Type B pancreatic cell (in vitro differentiated cells): ENCODE measurements around the gene PAFAH1B2. TPM values are rescaled to one million over a fixed set of nuclear protein-coding genes. Genes with fewer than 3 reads are reported as not detected.
"Not testable (repeated sequence)": the region's sequence is repeated elsewhere in the genome, so short reads cannot be mapped to it uniquely, and the experiment has no call there.

Experiments used
- DNase-seq: peaks from one replicate; pipeline ENCODE4 v3.0.0; 2021; ENCODE audit warnings: mixed read lengths; ENCODE audit not compliant: unreplicated experiment; ENCODE audit errors: extremely low spot score
- H3K27ac Mint-ChIP-seq: 2 replicates; pipeline ENCODE4 v1.8.0; 2021; ENCODE audit warnings: mild to moderate bottlenecking, mixed read lengths
- H3K27me3 Mint-ChIP-seq: 2 replicates; pipeline ENCODE4 v1.8.0; 2021; ENCODE audit warnings: mixed read lengths
- H3K36me3 Mint-ChIP-seq: 2 replicates; pipeline ENCODE4 v1.8.0; 2021; ENCODE audit warnings: mixed read lengths
- H3K4me1 Mint-ChIP-seq: one replicate; pipeline ENCODE4 v1.8.0; 2021; ENCODE audit warnings: mixed read lengths; ENCODE audit not compliant: unreplicated experiment
- H3K4me3 Mint-ChIP-seq: 2 replicates; pipeline ENCODE4 v1.8.0; 2021; ENCODE audit warnings: mild to moderate bottlenecking, mixed read lengths
- H3K9me3 Mint-ChIP-seq: 2 replicates; pipeline ENCODE4 v1.8.0; 2021; ENCODE audit warnings: mixed read lengths
- total RNA-seq: library from RNA; stranded (reverse); gene quantifications from 2 replicates; pipeline ENCODE4 v1.2.1, GENCODE V29; 2021; ENCODE audit warnings: low replicate concordance
- TF ChIP-seq, protein P1 (sequence below): fragments of 200-600 bp; sonication (generic); conservative IDR thresholded peaks from 2 replicates; pipeline ENCODE4 v1.5.0; 2021; ENCODE audit warnings: antibody characterized with exemption, mild to moderate bottlenecking

PAFAH1B2 gene
- total RNA-seq, 1 donor from 2014 or later, result 94.5 TPM

GRCh38 chr11:117181586-117182550 is 37.8 kb downstream of the PAFAH1B2 start:
- Mint-ChIP-seq H3K9me3 (no peaks in the 10 kb centered on the region), H3K27ac (no peak overlapping the region), H3K4me1 (peaks cover 36% of the 10 kb centered on the region), H3K36me3 (peaks cover 19% of the 10 kb centered on the region), H3K4me3 (no peak overlapping the region), H3K27me3 (no peaks in the 10 kb centered on the region)
- TF ChIP-seq, protein P1, sequence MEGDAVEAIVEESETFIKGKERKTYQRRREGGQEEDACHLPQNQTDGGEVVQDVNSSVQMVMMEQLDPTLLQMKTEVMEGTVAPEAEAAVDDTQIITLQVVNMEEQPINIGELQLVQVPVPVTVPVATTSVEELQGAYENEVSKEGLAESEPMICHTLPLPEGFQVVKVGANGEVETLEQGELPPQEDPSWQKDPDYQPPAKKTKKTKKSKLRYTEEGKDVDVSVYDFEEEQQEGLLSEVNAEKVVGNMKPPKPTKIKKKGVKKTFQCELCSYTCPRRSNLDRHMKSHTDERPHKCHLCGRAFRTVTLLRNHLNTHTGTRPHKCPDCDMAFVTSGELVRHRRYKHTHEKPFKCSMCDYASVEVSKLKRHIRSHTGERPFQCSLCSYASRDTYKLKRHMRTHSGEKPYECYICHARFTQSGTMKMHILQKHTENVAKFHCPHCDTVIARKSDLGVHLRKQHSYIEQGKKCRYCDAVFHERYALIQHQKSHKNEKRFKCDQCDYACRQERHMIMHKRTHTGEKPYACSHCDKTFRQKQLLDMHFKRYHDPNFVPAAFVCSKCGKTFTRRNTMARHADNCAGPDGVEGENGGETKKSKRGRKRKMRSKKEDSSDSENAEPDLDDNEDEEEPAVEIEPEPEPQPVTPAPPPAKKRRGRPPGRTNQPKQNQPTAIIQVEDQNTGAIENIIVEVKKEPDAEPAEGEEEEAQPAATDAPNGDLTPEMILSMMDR, result no peak
- DNase-seq, result peak; percentile 65

DNA sequence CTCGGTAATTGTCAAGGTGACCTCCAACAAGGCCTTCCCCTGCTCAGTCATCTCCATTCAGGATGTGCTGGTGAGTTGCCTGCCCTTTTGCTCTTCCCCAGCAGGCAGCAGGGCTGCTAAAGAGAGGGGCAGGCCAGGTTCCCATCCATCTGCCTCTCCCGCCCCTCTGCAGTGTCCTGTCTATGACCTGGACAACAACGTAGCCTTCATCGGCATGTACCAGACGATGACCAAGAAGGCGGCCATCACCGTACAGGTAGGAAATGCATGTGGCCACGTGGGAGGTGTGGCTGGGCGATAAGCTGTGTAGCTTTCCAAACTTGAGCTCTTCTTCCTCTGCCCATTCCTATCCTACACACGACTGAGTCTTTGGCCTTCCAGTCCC is 38.5 kb downstream of the PAFAH1B2 start:
- no peaks in the 10 kb centered on the region for H3K9me3 Mint-ChIP-seq
- TF ChIP-seq, protein P1, result no peak
- peaks cover 35% of the 10 kb centered on the region for H3K4me1 Mint-ChIP-seq
- peaks cover 23% of the 10 kb centered on the region for H3K36me3 Mint-ChIP-seq
- no peak overlapping the region for H3K27ac Mint-ChIP-seq
- DNase-seq, result peak; percentile 52
- H3K27me3 Mint-ChIP-seq, result no peaks in the 10 kb centered on the region
- H3K4me3 Mint-ChIP-seq, result no peak overlapping the region

- H3K27me3 Mint-ChIP-seq, H3K4me3 Mint-ChIP-seq, H3K9me3 Mint-ChIP-seq: not testable (repeated sequence)
- Mint-ChIP-seq H3K36me3 (peaks cover 23% of the 10 kb centered on the region), H3K27ac (peak overlapping the region; percentile 86), H3K4me1 (peaks cover 29% of the 10 kb centered on the region)
- DNase-seq, result peak; percentile 47
Observed at GRCh38 chr11:117183178-117183577, 39.1 kb downstream of the PAFAH1B2 start.

GRCh38 chr11:117183724-117184349 is 39.8 kb downstream of the PAFAH1B2 start:
- no peaks in the 10 kb centered on the region for H3K27me3 Mint-ChIP-seq
- H3K9me3 Mint-ChIP-seq, result no peaks in the 10 kb centered on the region
- H3K4me1 Mint-ChIP-seq, result peaks cover 26% of the 10 kb centered on the region
- H3K36me3 Mint-ChIP-seq, result peaks cover 23% of the 10 kb centered on the region
- H3K4me3 Mint-ChIP-seq, result peak overlapping the region; percentile 27
- peak overlapping the region; percentile 86 for H3K27ac Mint-ChIP-seq
- TF ChIP-seq, protein P1, result no peak
- DNase-seq, result peak; percentile 67

- peaks cover 13% of the 10 kb centered on the region for H3K4me1 Mint-ChIP-seq
- peaks cover 20% of the 10 kb centered on the region for H3K36me3 Mint-ChIP-seq
- no peak for DNase-seq
- TF ChIP-seq, protein P1, result no peak
- H3K9me3 Mint-ChIP-seq, result no peaks in the 10 kb centered on the region
- H3K27me3 Mint-ChIP-seq, result no peaks in the 10 kb centered on the region
- H3K27ac Mint-ChIP-seq, result peak overlapping the region; percentile 48
- no peak overlapping the region for H3K4me3 Mint-ChIP-seq
Observed at GRCh38 chr11:117185736-117186430, 41.8 kb downstream of the PAFAH1B2 start.
